ENCODE results near the gene SLC39A5. TPM values are rescaled to one million over a fixed set of nuclear protein-coding genes. Genes with fewer than 3 reads are reported as not detected.
A peak's percentile ranks its signal among the peaks of the same experiment; 100 is the strongest.
"Not testable (repeated sequence)": the region's sequence is repeated elsewhere in the genome, so short reads cannot be mapped to it uniquely, and the experiment has no call there.

SLC39A5 gene
- polyA plus RNA-seq, 6 donors from 2014 or later, result not detected

GRCh38 chr12:56278905-56279304 is 49.1 kb downstream of the SLC39A5 start:
- Mint-ChIP-seq H3K4me3 (no peak overlapping the region), H3K36me3 (peaks cover 16 to 26% of the 10 kb centered on the region in 2 donors)
- ATAC-seq (ENCODE audit: low read depth in 2 of 2), result no peak

DNA sequence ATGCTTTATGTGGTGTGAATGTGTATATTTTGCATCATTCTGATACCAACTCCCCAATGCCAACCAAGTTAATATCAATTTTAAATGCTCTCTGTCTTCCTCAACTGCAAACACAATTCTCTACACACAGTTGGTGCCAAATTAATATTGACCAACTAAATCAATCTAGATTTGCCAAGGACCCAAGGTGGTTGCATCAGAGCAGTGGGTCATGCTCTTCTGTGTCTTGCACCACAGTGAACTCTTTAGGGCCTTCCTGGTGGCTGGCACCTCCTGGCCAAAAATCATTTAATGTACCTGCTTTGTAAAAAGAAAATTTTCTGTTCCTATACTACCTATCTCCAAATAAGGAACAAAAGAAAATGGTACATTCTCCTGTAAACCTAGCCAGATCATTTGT is 51.0 kb downstream of the SLC39A5 start:
- DNase-seq, result no peak
- Mint-ChIP-seq H3K27me3 (no peaks in the 10 kb centered on the region), H3K4me1 (peaks cover 0 to 6% (median 2%) of the 10 kb centered on the region in 3 donors), H3K9me3 (no peaks in the 10 kb centered on the region), H3K27ac (peak overlapping the region in 3 of 6 donors; percentile 21 to 64 (median 60)), H3K4me3 (no peak overlapping the region), H3K36me3 (peaks cover 12 to 18% of the 10 kb centered on the region in 2 donors)
- ATAC-seq (ENCODE audit: low read depth in 2 of 2), result no peak

More at GRCh38 chr12:56278905-56279304, 49.1 kb downstream of the SLC39A5 start:
- DNase-seq, result no peak
- no peaks in the 10 kb centered on the region for H3K9me3 Mint-ChIP-seq
- peaks cover 0 to 6% (median 2%) of the 10 kb centered on the region in 3 donors for H3K4me1 Mint-ChIP-seq
- no peaks in the 10 kb centered on the region for H3K27me3 Mint-ChIP-seq
- H3K27ac Mint-ChIP-seq, result no peak overlapping the region

- no peaks in the 10 kb centered on the region for H3K9me3 Mint-ChIP-seq
- H3K27ac Mint-ChIP-seq, result peak overlapping the region in 4 of 6 donors; percentile 16 to 80 (median 64)
- peaks cover 12 to 15% of the 10 kb centered on the region in 2 donors for H3K36me3 Mint-ChIP-seq
- ATAC-seq (ENCODE audit: low read depth in 2 of 2) (no peak), DNase-seq (no peak)
- H3K4me3 Mint-ChIP-seq, result no peak overlapping the region
- peaks cover 0 to 12% (median 2%) of the 10 kb centered on the region in 3 donors for H3K4me1 Mint-ChIP-seq
- no peaks in the 10 kb centered on the region for H3K27me3 Mint-ChIP-seq
Observed at GRCh38 chr12:56282030-56282429, 52.2 kb downstream of the SLC39A5 start.

GRCh38 chr12:56282579-56282978 is 52.7 kb downstream of the SLC39A5 start:
- H3K4me3 Mint-ChIP-seq, result no peak overlapping the region
- no peaks in the 10 kb centered on the region for H3K9me3 Mint-ChIP-seq
- H3K27ac Mint-ChIP-seq, result peak overlapping the region in 4 of 6 donors; percentile 16 to 80 (median 56)
- H3K27me3 Mint-ChIP-seq, result no peaks in the 10 kb centered on the region
- peaks cover 0 to 12% (median 2%) of the 10 kb centered on the region in 3 donors for H3K4me1 Mint-ChIP-seq
- DNase-seq (no peak), ATAC-seq (ENCODE audit: low read depth in 2 of 2) (no peak)
- peaks cover 12 to 15% of the 10 kb centered on the region in 2 donors for H3K36me3 Mint-ChIP-seq

- Mint-ChIP-seq H3K36me3 (peaks cover 12 to 15% of the 10 kb centered on the region in 2 donors), H3K4me1 (peaks cover 0 to 15% (median 2%) of the 10 kb centered on the region in 3 donors)
- ATAC-seq (ENCODE audit: low read depth in 2 of 2); H3K27me3 Mint-ChIP-seq; H3K9me3 Mint-ChIP-seq; DNase-seq; H3K4me3 Mint-ChIP-seq; H3K27ac Mint-ChIP-seq: not testable (repeated sequence)
Observed at GRCh38 chr12:56284263-56284662, 54.4 kb downstream of the SLC39A5 start.

GRCh38 chr12:56286044-56286830 is 56.4 kb downstream of the SLC39A5 start:
- Mint-ChIP-seq H3K27me3 (no peaks in the 10 kb centered on the region), H3K36me3 (peaks cover 8 to 15% of the 10 kb centered on the region in 2 donors)
- no peak for ATAC-seq (ENCODE audit: low read depth in 2 of 2)

More at GRCh38 chr12:56286044-56286830, 56.4 kb downstream of the SLC39A5 start:
- Mint-ChIP-seq H3K4me1 (peaks cover 1 to 14% (median 3%) of the 10 kb centered on the region in 3 donors), H3K27ac (peak overlapping the region in 4 of 6 donors; percentile 6 to 83 (median 50)), H3K4me3 (no peak overlapping the region), H3K9me3 (no peaks in the 10 kb centered on the region)
- DNase-seq, result no peak

Other genes with a start within 250 kb of the SLC39A5 start
- under 1 TPM in 4 of 6 donors, not detected in 2; 0.18 to 0.58 (median 0.31) TPM for gene SUOX, start 232.8 kb upstream of the SLC39A5 start, polyA plus RNA-seq (ENCODE audit: low read depth in 6 of 6)
- under 1 TPM in 5 of 6 donors, not detected in 1; 0.14 to 0.32 (median 0.25) TPM for gene IKZF4, start 209.0 kb upstream of the SLC39A5 start, polyA plus RNA-seq (ENCODE audit: low read depth in 6 of 6)
- gene RPS26, start 188.1 kb upstream of the SLC39A5 start, polyA plus RNA-seq (ENCODE audit: low read depth in 6 of 6), result 100 to 1,000 TPM; 199 to 764 (median 532) TPM
- not detected for gene ERBB3, start 149.9 kb upstream of the SLC39A5 start, polyA plus RNA-seq (ENCODE audit: low read depth in 6 of 6)
- 100 to 1,000 TPM; 124 to 141 (median 132) TPM for gene PA2G4, start 125.5 kb upstream of the SLC39A5 start, polyA plus RNA-seq (ENCODE audit: low read depth in 6 of 6)
- 1,000 to 10,000 TPM; 5,503 to 9,903 (median 8,851) TPM for gene RPL41, start 113.4 kb upstream of the SLC39A5 start, polyA plus RNA-seq (ENCODE audit: low read depth in 6 of 6)
- gene ZC3H10, start 111.8 kb upstream of the SLC39A5 start, polyA plus RNA-seq (ENCODE audit: low read depth in 6 of 6), result 1 to 10 TPM; 1.0 to 7.8 (median 3.4) TPM
- 100 to 1,000 TPM; 145 to 293 (median 196) TPM for gene ESYT1, start 101.8 kb upstream of the SLC39A5 start, polyA plus RNA-seq (ENCODE audit: low read depth in 6 of 6)
- 10 to 100 TPM; 14.2 to 35.1 (median 20.2) TPM for gene MYL6B, start 77.5 kb upstream of the SLC39A5 start, polyA plus RNA-seq (ENCODE audit: low read depth in 6 of 6)
- 1,000 to 10,000 TPM; 1,680 to 2,679 (median 1,914) TPM for gene MYL6, start 71.7 kb upstream of the SLC39A5 start, polyA plus RNA-seq (ENCODE audit: low read depth in 6 of 6)
- 100 to 1,000 TPM in 1 of 6 donors, 10 to 100 TPM in 5; 33.3 to 112 (median 64.8) TPM for gene SMARCC2, start 40.6 kb upstream of the SLC39A5 start, polyA plus RNA-seq (ENCODE audit: low read depth in 6 of 6)
- 100 to 1,000 TPM in 5 of 6 donors, 10 to 100 TPM in 1; 95.2 to 136 (median 109) TPM for gene RNF41, start 8.1 kb upstream of the SLC39A5 start, polyA plus RNA-seq (ENCODE audit: low read depth in 6 of 6)
- 1 to 10 TPM in 5 of 6 donors, under 1 TPM in 1; 0.73 to 5.7 (median 3.9) TPM for gene NABP2, start 5.7 kb upstream of the SLC39A5 start, polyA plus RNA-seq (ENCODE audit: low read depth in 6 of 6)
- gene ANKRD52, start 28.3 kb downstream of the SLC39A5 start, polyA plus RNA-seq (ENCODE audit: low read depth in 6 of 6), result 10 to 100 TPM in 3 of 6 donors, 1 to 10 TPM in 3; 2.3 to 13.2 (median 8.0) TPM
- 10 to 100 TPM in 5 of 6 donors, 1 to 10 TPM in 1; 9.5 to 16.6 (median 14.2) TPM for gene COQ10A, start 36.9 kb downstream of the SLC39A5 start, polyA plus RNA-seq (ENCODE audit: low read depth in 6 of 6)
- gene CS, start 70.3 kb downstream of the SLC39A5 start, polyA plus RNA-seq (ENCODE audit: low read depth in 6 of 6), result 10 to 100 TPM; 60.8 to 88.7 (median 72.1) TPM
- gene CNPY2, start 85.9 kb downstream of the SLC39A5 start, polyA plus RNA-seq (ENCODE audit: low read depth in 6 of 6), result 100 to 1,000 TPM; 134 to 210 (median 152) TPM
- 10 to 100 TPM in 5 of 6 donors, 1 to 10 TPM in 1; 10.0 to 15.3 (median 13.6) TPM for gene PAN2, start 103.9 kb downstream of the SLC39A5 start, polyA plus RNA-seq (ENCODE audit: low read depth in 6 of 6)
- 10 to 100 TPM in 4 of 6 donors, 1 to 10 TPM in 2; 8.0 to 15.6 (median 12.9) TPM for gene IL23A, start 108.8 kb downstream of the SLC39A5 start, polyA plus RNA-seq (ENCODE audit: low read depth in 6 of 6)
- 100 to 1,000 TPM; 119 to 150 (median 131) TPM for gene STAT2, start 130.1 kb downstream of the SLC39A5 start, polyA plus RNA-seq (ENCODE audit: low read depth in 6 of 6)
- not detected for gene APOF, start 132.8 kb downstream of the SLC39A5 start, polyA plus RNA-seq (ENCODE audit: low read depth in 6 of 6)
- gene TIMELESS, start 219.4 kb downstream of the SLC39A5 start, polyA plus RNA-seq (ENCODE audit: low read depth in 6 of 6), result 10 to 100 TPM; 16.8 to 30.5 (median 25.8) TPM
- gene MIP, start 224.6 kb downstream of the SLC39A5 start, polyA plus RNA-seq (ENCODE audit: low read depth in 6 of 6), result not detected
- gene SPRYD4, start 238.5 kb downstream of the SLC39A5 start, polyA plus RNA-seq (ENCODE audit: low read depth in 6 of 6), result 1 to 10 TPM in 5 of 6 donors, under 1 TPM in 1; 0.59 to 2.6 (median 2.0) TPM

All from naive B cell (primary cell).